HepG2 (cell line): Measurements from ENCODE around the gene BYSL. TPM values are rescaled to one million over a fixed set of nuclear protein-coding genes. Genes with fewer than 3 reads are reported as not detected.

Experiments
- ATF7-NPFF ChIP-seq: sonication (generic); formaldehyde crosslinking; IDR thresholded peaks from 2 replicates; pipeline ENCODE4 v1.8.1; 2023; ENCODE audit warnings: mild to moderate bottlenecking, low read depth, missing genetic modification reagents, moderate library complexity
- CEBPZ ChIP-seq: IDR thresholded peaks from 2 replicates; pipeline ENCODE4 v1.6.1; 2012; ENCODE audit warnings: low read length, improper control_type of control experiment
- DDIT3 ChIP-seq: sonication (generic); formaldehyde crosslinking; IDR thresholded peaks from 2 replicates; pipeline ENCODE4 v1.4.0; 2020; ENCODE audit warnings: mild to moderate bottlenecking, missing genetic modification reagents
- DR1 ChIP-seq: sonication (generic); formaldehyde crosslinking; IDR thresholded peaks from 2 replicates; pipeline ENCODE4 v1.8.0; 2021; ENCODE audit warnings: mild to moderate bottlenecking, missing genetic modification reagents, inconsistent platforms
- GATAD1 ChIP-seq: IDR thresholded peaks from 2 replicates; pipeline ENCODE4 v1.6.1; 2016; ENCODE audit warnings: missing genetic modification reagents, missing compliant biosample characterization
- GFI1 ChIP-seq: sonication (generic); formaldehyde crosslinking; IDR thresholded peaks from 2 replicates; pipeline ENCODE4 v1.5.0; 2020; ENCODE audit warnings: missing genetic modification reagents, mild to moderate bottlenecking, borderline replicate concordance
- GLI4 ChIP-seq: sonication (generic); formaldehyde crosslinking; IDR thresholded peaks from 2 replicates; pipeline ENCODE4 v1.5.1; 2020; ENCODE audit warnings: missing genetic modification reagents, mild to moderate bottlenecking, moderate library complexity, borderline replicate concordance
- GPBP1L1 ChIP-seq: sonication (generic); formaldehyde crosslinking; IDR thresholded peaks from 2 replicates; pipeline ENCODE4 v1.5.0; 2020; ENCODE audit warnings: mild to moderate bottlenecking, missing genetic modification reagents
- STAT5B ChIP-seq: sonication (generic); formaldehyde crosslinking; IDR thresholded peaks from 2 replicates; pipeline ENCODE4 v1.4.0; 2020; ENCODE audit warnings: missing genetic modification reagents
- THAP11 ChIP-seq: IDR thresholded peaks from 2 replicates; pipeline ENCODE4 v1.6.1; 2016; ENCODE audit warnings: missing biosample characterization, missing genetic modification reagents
- WIZ ChIP-seq: sonication (generic); formaldehyde crosslinking; IDR thresholded peaks from 2 replicates; pipeline ENCODE4 v1.5.1; 2020; ENCODE audit warnings: mild to moderate bottlenecking, missing genetic modification reagents
- ZFYVE20 ChIP-seq: sonication (generic); formaldehyde crosslinking; IDR thresholded peaks from 2 replicates; pipeline ENCODE4 v1.8.0; 2023; ENCODE audit warnings: low read depth, mild to moderate bottlenecking, moderate library complexity, missing genetic modification reagents, borderline replicate concordance
- ZNF234 ChIP-seq: sonication (generic); formaldehyde crosslinking; conservative IDR thresholded peaks from 2 replicates; pipeline ENCODE4 v1.5.1; 2020; ENCODE audit warnings: mild to moderate bottlenecking, missing genetic modification reagents
- ZNF609 ChIP-seq: sonication (generic); formaldehyde crosslinking; IDR thresholded peaks from 2 replicates; pipeline ENCODE4 v1.4.0; 2020; ENCODE audit warnings: mild to moderate bottlenecking, missing genetic modification reagents, borderline replicate concordance
- ZNF740 ChIP-seq: sonication (generic); formaldehyde crosslinking; IDR thresholded peaks from 2 replicates; pipeline ENCODE4 v1.4.0; 2020; ENCODE audit warnings: missing genetic modification reagents
- ZNF83 ChIP-seq: sonication (generic); formaldehyde crosslinking; IDR thresholded peaks from 2 replicates; pipeline ENCODE4 v1.4.0; 2020; ENCODE audit warnings: missing genetic modification reagents, mild to moderate bottlenecking, borderline replicate concordance
- ZNF891 ChIP-seq: sonication (generic); formaldehyde crosslinking; IDR thresholded peaks from 2 replicates; pipeline ENCODE4 v1.5.0; 2020; ENCODE audit warnings: mild to moderate bottlenecking, missing genetic modification reagents
- polyA plus RNA-seq, 8 experiments: library from polyadenylated mRNA; depleted of rRNA in 3 of 8; stranded (reverse) in 7 of 8; unstranded in 1 of 8; fragments of >200 nt; fragmentation: Illumina TruSeq in 4 of 8; extraction: Trizol in 4 of 8; gene quantifications; 2 replicates each; pipeline versions ENCODE4 v1.2.1 to v1.2.3, GENCODE V29; 2011 to 2016; ENCODE audit warnings: low read depth in 4 of 8, missing spikeins in 1 of 8, mixed read lengths in 1 of 8; ENCODE audit not compliant: insufficient read depth in 1 of 8
- total RNA-seq, 5 experiments: library from RNA; depleted of rRNA; stranded (reverse); fragments of >200 nt; fragmentation: Illumina TruSeq; extraction: Trizol; gene quantifications; 2 replicates each; pipeline ENCODE4 v1.2.3, GENCODE V29; 2016; ENCODE audit warnings: low read depth in 1 of 5

Gene BYSL
- total and polyA plus RNA-seq, 2 of the 13 experiments (the other 11 are each of a cell fraction or from before 2014, with no cell fraction given): 27.9 to 28.6 TPM

GRCh38 chr6:41941280-41942066, 20.2 kb downstream of the BYSL start, which contains the start of gene CCND3 (continued):
- TF ChIP-seq GLI4 (CRISPR knock-in tag): no peak
- TF ChIP-seq GFI1: no peak; the same call in 1 of the 2 replicates
- TF ChIP-seq ZNF740 (CRISPR knock-in tag): 0 out of 2 replicates have a peak, but pooled peaks have one; percentile 50
- no peak for TF ChIP-seq DR1 (CRISPR knock-in tag)
- TF ChIP-seq ZNF891 (CRISPR knock-in tag): 0 out of 2 replicates have a peak, but pooled peaks have one; percentile 56
- TF ChIP-seq STAT5B (CRISPR knock-in tag): no peak
- TF ChIP-seq CEBPZ: no peak
- TF ChIP-seq ZNF234 (CRISPR knock-in tag): no peak
- no peak; the same call in 1 of the 2 replicates for TF ChIP-seq ATF7-NPFF
- no peak; the same call in 1 of the 2 replicates for TF ChIP-seq WIZ (CRISPR knock-in tag)
- TF ChIP-seq THAP11 (CRISPR knock-in tag): peak; percentile 74
- no peak for TF ChIP-seq GPBP1L1 (CRISPR knock-in tag)
- TF ChIP-seq DDIT3 (CRISPR knock-in tag): no peak
- peak; percentile 47; the same call in 1 of the 2 replicates for TF ChIP-seq GATAD1 (CRISPR knock-in tag)
- no peak; the same call in 1 of the 2 replicates for TF ChIP-seq ZNF83 (CRISPR knock-in tag)
- peak; percentile 46; the same call in 1 of the 2 replicates for TF ChIP-seq ZNF609
- no peak for TF ChIP-seq ZFYVE20
